Sigmoid colon (tissue), 7 donors: ENCODE data around the gene GLIS2. TPM values are rescaled to one million over a fixed set of nuclear protein-coding genes. Genes with fewer than 3 reads are reported as not detected.
"Not testable (repeated sequence)": the region's sequence is repeated elsewhere in the genome, so short reads cannot be mapped to it uniquely, and the experiment has no call there.

Source experiments
- DNase-seq: peaks from one replicate; pipeline ENCODE4 v3.0.0-alpha.2; 2019
- H3K27ac ChIP-seq, 4 donors: fragments of 200-600 bp; sonication (generic); one replicate each; pipeline ENCODE4 v1.5.1; 2016 to 2019; ENCODE audit warnings: mild to moderate bottlenecking in 1 of 4
- H3K27me3 ChIP-seq, 3 donors: fragments of 200-600 bp; sonication (generic); one replicate each; pipeline ENCODE4 v1.5.1; 2019; ENCODE audit warnings: mild to moderate bottlenecking in 1 of 3
- H3K36me3 ChIP-seq, 4 donors: fragments of 200-600 bp; sonication (generic); one replicate each; pipeline ENCODE4 v1.5.1; 2016 to 2019
- H3K4me1 ChIP-seq, 4 donors: fragments of 200-600 bp; sonication (generic); one replicate each; pipeline ENCODE4 v1.5.1; 2017 to 2019
- H3K4me3 ChIP-seq, 4 donors: fragments of 200-600 bp; sonication (generic); one replicate each; pipeline ENCODE4 v1.5.1; 2017 to 2019; ENCODE audit warnings: mild to moderate bottlenecking in 2 of 4, moderate library complexity in 1 of 4
- H3K9me3 ChIP-seq, 4 donors: fragments of 200-600 bp in 3 of 4; sonication (generic) in 3 of 4; one replicate each; pipeline versions ENCODE4 v1.5.1 to v1.6.1; 2013 to 2019
- EP300 ChIP-seq, 4 donors: sonication (generic); formaldehyde crosslinking; IDR thresholded peaks; one replicate each; pipeline ENCODE4 v1.6.1; 2017; ENCODE audit warnings: antibody characterized with exemption in 4 of 4
- POLR2A ChIP-seq, 2 donors: fragments of 450-650 bp; IDR thresholded peaks; one replicate each; pipeline ENCODE4 v1.6.1; 2016; ENCODE audit warnings: antibody characterized with exemption in 2 of 2, mild to moderate bottlenecking in 2 of 2, moderate library complexity in 2 of 2
- POLR2AphosphoS5 ChIP-seq, 4 donors: sonication (generic); formaldehyde crosslinking; IDR thresholded peaks; one replicate each; pipeline ENCODE4 v1.6.1; 2017; ENCODE audit warnings: antibody characterized with exemption in 4 of 4
- WGBS, 2 donors: extraction: QIAGEN DNeasy Blood & Tissue Kit; methylation state at CpG; one replicate each; pipeline ENCODE4 v1.1.7; 2013; 5-methylcytosine and 5-hydroxymethylcytosine counted together
- intact Hi-C: fragments of 100-400 bp; cut with DNase I; formaldehyde crosslinking; loops from one replicate; pipeline ENCODE4 v1.15.1; 2023
- polyA plus RNA-seq, 3 donors: library from polyadenylated mRNA; stranded (reverse); fragments of 200-250 nt; gene quantifications; one replicate each; pipeline ENCODE4 v1.2.3, GENCODE V29; 2013
- total RNA-seq, 4 donors: library from RNA; depleted of rRNA; stranded (reverse); fragments of >200 nt; gene quantifications; one replicate each; pipeline ENCODE4 v1.1.0, GENCODE V29; 2016
- TF ChIP-seq, protein P1 (sequence below), 4 experiments: fragments of 450-650 bp in 3 of 4; fragments of 200-600 bp in 1 of 4; IDR thresholded peaks; one replicate each; pipeline ENCODE4 v1.5.1; 2016 to 2019; ENCODE audit warnings: antibody characterized with exemption in 4 of 4, mild to moderate bottlenecking in 3 of 4, moderate library complexity in 2 of 4
- donor health status: healthy with polysubstance abuse.
- donor health status: Bipolar disorder and iron deficiency.
- donor health status: healthy.

Gene GLIS2
- total and polyA plus RNA-seq, 7 donors: 0.69 to 11.9 (median 5.4) TPM

GRCh38 chr16:4330277-4330874 lies 14.5 kb downstream of the GLIS2 start:
- DNase-seq: peak; percentile 91
- Histone ChIP-seq H3K27ac (peak overlapping the region in 3 of 4 donors; percentile 82 to 86 (median 83)), H3K27me3 (no peaks in the 10 kb centered on the region), H3K9me3 (no peaks in the 10 kb centered on the region), H3K4me1 (peaks cover 0 to 43% (median 41%) of the 10 kb centered on the region in 4 donors), H3K4me3 (no peak overlapping the region), H3K36me3 (peaks cover 0 to 30% (median 7%) of the 10 kb centered on the region in 4 donors)
- WGBS, 2 donors: 33 to 53% methylated on average over 14 of the region's 14 CpGs
- peak in 2 of 4 donors; percentile 12 to 32 for TF ChIP-seq POLR2AphosphoS5 (IDR thresholded peaks at IDR 0.05)
- TF ChIP-seq POLR2A (IDR thresholded peaks at IDR 0.05): no peak
- no peak for TF ChIP-seq EP300 (IDR thresholded peaks at IDR 0.05)
- TF ChIP-seq, protein P1, sequence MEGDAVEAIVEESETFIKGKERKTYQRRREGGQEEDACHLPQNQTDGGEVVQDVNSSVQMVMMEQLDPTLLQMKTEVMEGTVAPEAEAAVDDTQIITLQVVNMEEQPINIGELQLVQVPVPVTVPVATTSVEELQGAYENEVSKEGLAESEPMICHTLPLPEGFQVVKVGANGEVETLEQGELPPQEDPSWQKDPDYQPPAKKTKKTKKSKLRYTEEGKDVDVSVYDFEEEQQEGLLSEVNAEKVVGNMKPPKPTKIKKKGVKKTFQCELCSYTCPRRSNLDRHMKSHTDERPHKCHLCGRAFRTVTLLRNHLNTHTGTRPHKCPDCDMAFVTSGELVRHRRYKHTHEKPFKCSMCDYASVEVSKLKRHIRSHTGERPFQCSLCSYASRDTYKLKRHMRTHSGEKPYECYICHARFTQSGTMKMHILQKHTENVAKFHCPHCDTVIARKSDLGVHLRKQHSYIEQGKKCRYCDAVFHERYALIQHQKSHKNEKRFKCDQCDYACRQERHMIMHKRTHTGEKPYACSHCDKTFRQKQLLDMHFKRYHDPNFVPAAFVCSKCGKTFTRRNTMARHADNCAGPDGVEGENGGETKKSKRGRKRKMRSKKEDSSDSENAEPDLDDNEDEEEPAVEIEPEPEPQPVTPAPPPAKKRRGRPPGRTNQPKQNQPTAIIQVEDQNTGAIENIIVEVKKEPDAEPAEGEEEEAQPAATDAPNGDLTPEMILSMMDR (IDR thresholded peaks at IDR 0.05): peak; percentile 93 to 96 (median 94)
- intact Hi-C loops: loop anchor here (5.0 kb wide), 1 partner anchor 128 kb away; no protein-coding TSS in a partner anchor

DNA sequence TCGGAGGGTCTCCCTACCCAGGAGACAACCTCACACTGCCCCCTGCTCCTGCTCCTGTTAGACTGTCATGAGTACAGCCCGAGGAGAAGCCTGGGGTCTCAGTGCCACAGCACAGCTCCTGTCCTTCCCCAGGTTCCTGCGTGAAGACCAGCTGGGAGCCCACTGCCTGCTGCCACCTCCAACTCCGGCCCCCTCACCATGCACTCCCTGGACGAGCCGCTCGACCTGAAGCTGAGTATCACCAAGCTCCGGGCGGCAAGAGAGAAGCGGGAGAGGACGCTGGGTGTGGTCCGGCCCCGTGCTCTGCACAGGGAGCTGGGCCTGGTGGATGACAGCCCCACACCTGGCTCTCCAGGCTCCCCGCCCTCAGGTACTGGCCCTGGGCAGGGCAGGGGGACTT lies 16.2 kb downstream of the GLIS2 start:
- H3K9me3 ChIP-seq: no peaks in the 10 kb centered on the region
- H3K36me3 ChIP-seq: peaks cover 0 to 47% (median 22%) of the 10 kb centered on the region in 4 donors
- no peak overlapping the region for H3K27ac ChIP-seq
- peaks cover 0 to 37% (median 36%) of the 10 kb centered on the region in 4 donors for H3K4me1 ChIP-seq
- no peaks in the 10 kb centered on the region for H3K27me3 ChIP-seq
- DNase-seq: peak; percentile 63
- 44 to 81% methylated on average over 14 of the region's 14 CpGs for WGBS, 2 donors
- intact Hi-C loops: loop anchor here (5.0 kb wide), 1 partner anchor 130 kb away; no protein-coding TSS in a partner anchor
- TF ChIP-seq, protein P1 (IDR thresholded peaks at IDR 0.05): no peak
- TF ChIP-seq EP300 (IDR thresholded peaks at IDR 0.05): no peak
- TF ChIP-seq POLR2A (IDR thresholded peaks at IDR 0.05): no peak
- no peak for TF ChIP-seq POLR2AphosphoS5 (IDR thresholded peaks at IDR 0.05)
- H3K4me3 ChIP-seq: no peak overlapping the region

DNA sequence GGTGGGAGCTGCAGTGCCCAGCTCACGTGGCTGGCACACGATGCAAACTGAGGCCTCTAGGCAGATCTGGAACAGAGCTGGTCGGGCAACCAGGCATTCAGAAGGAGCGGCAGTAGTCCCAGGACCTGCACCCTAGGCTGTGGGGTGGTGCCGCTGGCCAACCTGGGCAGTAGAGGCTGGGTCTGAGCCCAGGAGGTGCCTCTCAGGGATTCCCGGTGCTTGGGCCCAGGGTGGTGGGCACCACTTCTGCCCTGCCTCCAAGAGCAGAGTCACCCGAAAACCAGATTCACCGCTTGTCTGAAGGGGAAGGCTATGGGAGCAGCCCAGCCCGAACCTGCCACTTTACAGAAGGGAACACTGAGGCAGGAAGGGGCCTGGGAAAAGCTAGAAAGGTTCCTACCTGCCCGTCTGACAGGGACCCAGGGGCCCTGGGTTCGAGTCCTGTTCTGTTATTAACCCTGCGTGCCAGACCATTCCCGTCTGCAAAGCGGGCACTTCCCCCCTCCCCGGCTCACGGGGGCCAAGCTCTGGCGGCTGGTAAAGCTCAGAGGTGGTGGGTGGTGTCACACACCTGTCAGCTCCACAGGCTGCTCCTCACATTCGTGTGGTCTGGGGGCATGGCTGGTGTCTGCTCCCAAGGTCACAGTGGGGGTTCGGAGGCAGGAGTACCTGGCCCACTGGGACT lies 16.9 kb downstream of the GLIS2 start:
- Histone ChIP-seq H3K36me3 (peaks cover 0 to 52% (median 24%) of the 10 kb centered on the region in 4 donors), H3K4me1 (peaks cover 0 to 30% (median 29%) of the 10 kb centered on the region in 4 donors), H3K4me3 (no peak overlapping the region), H3K27ac (no peak overlapping the region), H3K9me3 (no peaks in the 10 kb centered on the region), H3K27me3 (no peaks in the 10 kb centered on the region)
- no peak for TF ChIP-seq EP300 (IDR thresholded peaks at IDR 0.05)
- TF ChIP-seq, protein P1 (IDR thresholded peaks at IDR 0.05): no peak
- TF ChIP-seq POLR2AphosphoS5 (IDR thresholded peaks at IDR 0.05): no peak
- no peak for TF ChIP-seq POLR2A (IDR thresholded peaks at IDR 0.05)
- intact Hi-C loops: loop anchor here (5.0 kb wide), 1 partner anchor 130 kb away; no protein-coding TSS in a partner anchor
- 59 to 84% methylated on average over 19 of the region's 19 CpGs for WGBS, 2 donors
- peak; percentile 61 for DNase-seq

- H3K9me3 ChIP-seq: no peaks in the 10 kb centered on the region
- H3K27ac ChIP-seq: no peak overlapping the region
- intact Hi-C loops: loop anchor here (5.0 kb wide), 1 partner anchor 131 kb away; no protein-coding TSS in a partner anchor
- peaks cover 0 to 26% (median 24%) of the 10 kb centered on the region in 4 donors for H3K4me1 ChIP-seq
- TF ChIP-seq POLR2A (IDR thresholded peaks at IDR 0.05): no peak
- no peak for TF ChIP-seq EP300 (IDR thresholded peaks at IDR 0.05)
- no peak for TF ChIP-seq POLR2AphosphoS5 (IDR thresholded peaks at IDR 0.05)
- peak; percentile 61 for DNase-seq
- H3K36me3 ChIP-seq: peaks cover 0 to 55% (median 24%) of the 10 kb centered on the region in 4 donors
- H3K4me3 ChIP-seq: no peak overlapping the region
- no peaks in the 10 kb centered on the region for H3K27me3 ChIP-seq
- 60 to 68% methylated on average over 9 of the region's 9 CpGs for WGBS, 2 donors
Observed at GRCh38 chr16:4333308-4333638, 17.4 kb downstream of the GLIS2 start.

GRCh38 chr16:4333714-4334113 lies 17.8 kb downstream of the GLIS2 start:
- intact Hi-C loops: loop anchor here (5.0 kb wide), 1 partner anchor 131 kb away; no protein-coding TSS in a partner anchor
- 77 to 91% methylated on average over 9 of the region's 9 CpGs for WGBS, 2 donors
- H3K4me1 ChIP-seq: peaks cover 0 to 25% (median 20%) of the 10 kb centered on the region in 4 donors
- not testable (repeated sequence) for H3K27me3 ChIP-seq, H3K4me3 ChIP-seq, H3K9me3 ChIP-seq, H3K27ac ChIP-seq
- DNase-seq: peak; percentile 45
- H3K36me3 ChIP-seq: peaks cover 0 to 60% (median 24%) of the 10 kb centered on the region in 4 donors
